Stomach smooth muscle (tissue), 2 donors: ENCODE measurements around the gene ARHGAP26.

Source experiments
- H3K27ac ChIP-seq: one replicate; pipeline ENCODE4 v1.7.0; 2013; ENCODE audit warnings: mild to moderate bottlenecking, low read length, inconsistent platforms
- H3K27me3 ChIP-seq, 2 donors: one replicate each; pipeline ENCODE4 v1.7.0; 2013; ENCODE audit warnings: low read length in 2 of 2; ENCODE audit not compliant: insufficient read depth in 2 of 2, control insufficient read depth in 1 of 2
- H3K36me3 ChIP-seq, 2 donors: one replicate each; pipeline ENCODE4 v1.7.0; 2013; ENCODE audit warnings: low read length in 2 of 2; ENCODE audit not compliant: control insufficient read depth in 2 of 2, insufficient read depth in 2 of 2
- H3K4me1 ChIP-seq: one replicate; pipeline ENCODE4 v1.7.0; 2013; ENCODE audit warnings: low read length; ENCODE audit not compliant: control insufficient read depth, insufficient read depth
- H3K4me3 ChIP-seq, 2 donors: one replicate each; pipeline ENCODE4 v1.7.0; 2013; ENCODE audit warnings: low read length in 2 of 2
- H3K9ac ChIP-seq, 2 donors: one replicate each; pipeline ENCODE4 v1.7.0; 2013; ENCODE audit warnings: low read length in 2 of 2, mild to moderate bottlenecking in 1 of 2
- H3K9me3 ChIP-seq, 2 donors: one replicate each; pipeline ENCODE4 v1.7.0; 2013; ENCODE audit warnings: low read length in 2 of 2; ENCODE audit not compliant: control insufficient read depth in 2 of 2
- donor health status: healthy.
- donor health status: Pancreatic carcinoma.

Gene ARHGAP26

DNA sequence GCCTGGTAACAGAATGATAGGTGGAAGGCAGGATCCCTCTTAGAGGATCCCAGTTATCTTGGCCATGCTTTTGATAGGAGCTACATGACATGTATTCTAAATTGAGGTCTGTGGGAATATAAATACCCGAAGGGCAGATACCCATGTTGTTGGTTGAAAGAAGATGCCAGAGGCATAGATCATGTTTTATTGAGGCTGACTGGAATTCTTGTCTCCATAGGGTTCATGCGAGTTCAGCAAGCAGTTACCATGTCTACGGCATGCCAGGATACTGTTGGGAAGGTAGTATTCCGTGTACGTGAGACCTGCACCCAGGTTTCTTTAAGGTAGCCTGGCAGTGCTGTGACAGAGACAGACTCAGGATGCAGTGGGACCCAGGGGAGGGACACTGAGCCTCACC, 402.6 kb downstream of the ARHGAP26 start:
- no peak overlapping the region for H3K9ac ChIP-seq
- H3K36me3 ChIP-seq = no peaks in the 10 kb centered on the region
- H3K27me3 ChIP-seq = no peaks in the 10 kb centered on the region
- H3K4me3 ChIP-seq = no peak overlapping the region
- H3K27ac ChIP-seq = no peak overlapping the region
- H3K4me1 ChIP-seq = peaks cover 6% of the 10 kb centered on the region
- no peaks in the 10 kb centered on the region for H3K9me3 ChIP-seq

DNA sequence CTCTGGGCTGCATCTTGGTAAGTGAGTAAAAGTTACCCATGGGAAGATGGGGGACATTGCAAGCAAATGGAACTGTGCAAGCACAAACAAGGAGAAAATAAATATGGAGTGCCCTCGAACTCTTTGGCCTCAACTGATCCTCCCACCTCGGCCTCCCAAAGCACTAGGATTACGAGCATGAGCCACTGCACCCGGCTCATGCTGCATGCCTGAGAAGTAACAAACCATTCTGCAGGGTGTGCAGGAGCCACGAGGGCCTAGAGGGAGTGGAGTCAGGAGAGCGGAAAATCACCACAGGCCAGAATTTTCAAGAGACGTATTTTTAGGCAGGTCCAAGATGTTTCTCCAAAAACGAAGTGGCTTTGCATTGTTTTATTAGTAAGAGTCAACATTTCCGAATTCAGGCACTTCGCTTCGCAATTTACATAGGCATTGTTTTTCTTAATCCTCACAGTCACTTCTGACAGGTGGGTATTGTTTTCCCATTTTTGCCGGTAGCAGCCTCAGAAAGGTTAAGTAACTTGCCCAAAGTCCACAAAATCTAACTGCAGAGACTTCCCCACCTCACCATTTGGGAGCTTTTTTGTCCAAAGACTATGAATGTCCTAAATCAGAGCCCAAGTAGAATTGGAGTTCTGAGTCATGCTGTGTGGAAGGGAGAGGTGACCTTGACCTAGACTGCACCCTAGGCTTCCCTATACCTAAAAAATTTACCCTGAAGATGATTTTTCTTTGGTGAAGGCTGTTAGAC, 403.1 kb downstream of the ARHGAP26 start:
- Histone ChIP-seq H3K27me3 (no peaks in the 10 kb centered on the region), H3K27ac (no peak overlapping the region), H3K9ac (no peak overlapping the region), H3K4me1 (peaks cover 6% of the 10 kb centered on the region), H3K4me3 (no peak overlapping the region), H3K9me3 (no peaks in the 10 kb centered on the region), H3K36me3 (no peaks in the 10 kb centered on the region)

DNA sequence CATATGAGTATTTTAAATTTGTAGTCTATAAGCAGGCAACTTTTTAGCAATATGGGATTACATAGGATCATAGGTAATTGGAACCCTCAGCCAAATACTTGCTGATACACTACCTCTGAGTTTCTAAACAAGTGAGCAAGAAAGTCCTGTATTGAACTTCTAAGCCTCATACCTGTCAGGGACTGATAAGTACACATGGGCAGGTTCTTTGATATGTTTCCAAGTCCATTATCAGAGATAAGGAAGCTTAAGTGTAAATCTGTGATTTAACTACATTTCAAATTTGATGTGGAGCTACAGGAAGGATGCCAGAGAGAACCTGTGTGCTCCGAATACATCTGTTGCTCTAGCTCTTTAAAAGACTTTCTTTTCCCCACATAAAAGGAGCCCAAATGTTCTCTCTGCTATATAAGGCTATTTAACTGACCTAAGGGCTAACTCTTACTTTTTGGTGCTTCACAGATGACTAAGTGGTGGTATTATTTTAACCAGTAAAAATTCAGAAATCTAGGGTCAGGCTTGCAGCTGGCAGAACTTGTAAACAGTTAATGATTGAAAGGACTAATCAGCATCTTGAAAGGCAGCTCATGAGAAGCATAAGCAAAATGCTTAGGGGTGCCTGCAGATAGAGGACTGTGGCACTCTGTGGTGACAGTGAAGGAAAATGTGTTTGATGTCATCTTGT, 404.7 kb downstream of the ARHGAP26 start:
- no peaks in the 10 kb centered on the region for H3K27me3 ChIP-seq
- no peaks in the 10 kb centered on the region for H3K4me1 ChIP-seq
- no peak overlapping the region for H3K9ac ChIP-seq
- H3K9me3 ChIP-seq = no peaks in the 10 kb centered on the region
- no peak overlapping the region for H3K4me3 ChIP-seq
- peaks cover 0 to 2% of the 10 kb centered on the region in 2 donors for H3K36me3 ChIP-seq
- H3K27ac ChIP-seq = no peak overlapping the region

DNA sequence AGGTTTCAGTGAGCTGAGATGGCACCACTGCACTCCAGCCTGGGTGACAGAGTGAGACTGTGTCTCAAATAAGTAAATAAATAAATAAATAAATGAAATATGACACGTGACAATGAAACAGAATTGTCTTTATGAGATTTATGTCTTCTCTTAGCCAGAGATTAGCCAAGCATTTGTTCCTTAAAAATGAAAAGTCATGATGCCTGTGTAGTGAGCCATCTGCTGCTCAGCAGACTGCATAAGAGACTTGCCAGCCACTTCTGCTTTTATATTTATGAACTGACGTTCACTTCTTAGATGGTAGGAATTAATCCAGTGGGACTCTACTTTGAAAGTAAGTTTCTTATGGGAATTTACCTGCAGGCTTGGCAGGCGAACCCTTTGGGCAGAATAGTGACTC, 405.9 kb downstream of the ARHGAP26 start:
- Histone ChIP-seq H3K36me3 (peaks cover 0 to 2% of the 10 kb centered on the region in 2 donors), H3K27ac (no peak overlapping the region), H3K9ac (no peak overlapping the region), H3K9me3 (no peaks in the 10 kb centered on the region), H3K27me3 (no peaks in the 10 kb centered on the region), H3K4me3 (no peak overlapping the region), H3K4me1 (no peaks in the 10 kb centered on the region)

DNA sequence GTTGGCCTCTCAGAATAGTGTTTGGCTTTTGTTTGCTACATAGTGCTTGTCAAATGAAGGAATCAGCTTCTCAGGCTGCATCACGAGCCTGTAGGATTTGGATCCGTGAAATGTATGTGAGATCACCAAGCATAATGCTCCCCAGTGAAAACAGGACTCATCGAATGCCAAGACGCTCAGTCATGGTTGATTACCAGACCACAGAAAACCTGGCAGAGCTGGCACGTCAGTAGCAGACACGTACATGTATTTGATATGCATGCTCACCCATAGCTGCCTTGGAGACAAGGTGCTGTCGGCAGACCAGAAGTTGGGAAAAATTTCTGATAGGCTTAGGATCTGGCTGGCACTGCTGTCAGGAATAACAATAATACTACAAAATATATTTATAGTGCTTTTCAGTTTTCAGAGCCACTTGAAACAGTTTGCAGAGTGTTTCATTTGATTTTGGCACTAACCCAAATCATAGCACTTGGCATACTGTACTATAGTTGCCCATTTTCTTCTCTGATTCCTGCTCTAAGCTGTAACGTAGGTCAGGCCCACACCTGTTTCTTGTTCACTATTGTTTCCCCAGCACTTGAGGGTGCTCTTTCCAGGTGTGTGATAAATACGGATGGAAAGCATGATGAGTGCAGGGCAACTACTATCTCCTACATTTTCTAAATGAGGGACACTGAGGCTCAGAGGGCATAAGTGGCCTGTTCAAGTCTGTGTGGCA, 407.2 kb downstream of the ARHGAP26 start:
- Histone ChIP-seq H3K36me3 (peaks cover 0 to 2% of the 10 kb centered on the region in 2 donors), H3K27ac (no peak overlapping the region), H3K9me3 (no peaks in the 10 kb centered on the region), H3K9ac (no peak overlapping the region), H3K4me1 (no peaks in the 10 kb centered on the region), H3K27me3 (no peaks in the 10 kb centered on the region), H3K4me3 (peak overlapping the region in 1 of 2 donors; percentile 44)

DNA sequence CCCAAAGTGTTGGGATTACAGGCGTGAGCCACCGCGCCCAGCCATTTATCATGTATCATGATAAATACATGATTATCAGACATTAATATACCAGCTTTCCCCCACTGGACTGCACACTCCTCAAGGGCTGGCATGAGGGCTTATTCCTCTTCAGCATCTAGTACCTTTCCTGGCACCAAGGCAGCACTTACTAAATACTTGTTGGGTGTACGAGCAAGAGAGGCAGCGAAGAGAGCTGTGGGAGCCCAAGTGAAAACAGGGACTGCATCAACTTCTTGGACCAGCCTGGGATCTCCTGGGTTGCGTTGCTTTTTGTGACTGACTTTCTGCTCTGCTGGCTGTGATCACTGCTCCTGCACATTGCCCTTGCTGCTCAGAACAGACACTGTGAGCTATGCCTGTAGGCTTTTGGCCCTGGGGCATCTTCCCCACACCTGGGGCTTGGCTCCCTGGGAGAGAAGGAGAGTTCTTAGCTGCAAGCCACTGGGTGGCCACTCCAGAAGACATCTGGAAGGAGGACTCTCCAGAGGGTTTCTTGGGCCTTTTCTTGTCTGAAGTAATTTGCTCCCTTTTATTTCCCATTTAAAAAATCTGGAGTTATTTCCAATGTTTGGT, 409.1 kb downstream of the ARHGAP26 start:
- Histone ChIP-seq H3K4me3 (no peak overlapping the region), H3K27me3 (no peaks in the 10 kb centered on the region), H3K4me1 (peaks cover 14% of the 10 kb centered on the region), H3K9me3 (no peaks in the 10 kb centered on the region), H3K36me3 (peaks cover 0 to 2% of the 10 kb centered on the region in 2 donors), H3K9ac (no peak overlapping the region), H3K27ac (no peak overlapping the region)

DNA sequence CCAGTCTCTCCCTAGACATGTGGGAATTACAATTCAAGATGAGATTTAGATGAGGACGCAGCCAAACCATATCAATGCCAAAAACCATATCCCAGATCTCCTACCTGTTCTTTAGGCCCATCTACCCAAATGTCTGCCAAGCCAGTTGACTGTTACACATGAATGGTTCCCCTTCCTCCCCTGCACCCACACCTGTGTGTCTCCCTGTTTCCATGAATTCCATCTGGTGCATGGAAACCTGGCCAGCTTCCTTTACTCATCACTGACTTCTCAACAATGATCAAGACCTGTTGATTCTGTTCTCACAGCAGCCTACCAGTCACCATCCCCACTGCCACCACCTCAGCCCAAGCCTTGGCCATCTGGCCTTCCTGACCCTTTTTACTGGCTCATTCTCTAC, 410.6 kb downstream of the ARHGAP26 start:
- Histone ChIP-seq H3K27me3 (no peaks in the 10 kb centered on the region), H3K4me3 (no peak overlapping the region), H3K9ac (no peak overlapping the region), H3K36me3 (peaks cover 0 to 2% of the 10 kb centered on the region in 2 donors), H3K9me3 (no peaks in the 10 kb centered on the region), H3K27ac (no peak overlapping the region), H3K4me1 (peaks cover 19% of the 10 kb centered on the region)

DNA sequence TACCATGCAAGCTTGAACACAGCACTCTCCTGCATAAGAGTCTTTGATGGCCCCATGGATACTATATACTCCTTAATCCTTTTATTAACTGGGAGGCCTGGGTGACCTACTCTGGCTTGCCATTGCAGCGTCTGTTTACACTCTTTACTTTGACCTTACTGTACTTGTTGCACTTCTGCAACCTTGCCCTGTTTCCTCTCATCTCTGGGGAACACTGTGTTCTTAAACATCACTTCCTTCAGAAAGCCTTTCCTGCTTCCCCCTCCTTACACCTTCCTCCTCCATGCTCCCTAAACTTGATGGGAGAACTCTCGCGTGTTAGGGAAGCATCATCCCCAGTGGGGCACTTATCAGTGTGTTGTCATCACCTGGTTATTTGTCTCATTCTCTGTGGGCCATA, 411.0 kb downstream of the ARHGAP26 start:
- H3K4me1 ChIP-seq = peaks cover 24% of the 10 kb centered on the region
- no peaks in the 10 kb centered on the region for H3K27me3 ChIP-seq
- H3K36me3 ChIP-seq = peaks cover 0 to 2% of the 10 kb centered on the region in 2 donors
- no peak overlapping the region for H3K27ac ChIP-seq
- no peak overlapping the region for H3K4me3 ChIP-seq
- no peaks in the 10 kb centered on the region for H3K9me3 ChIP-seq
- H3K9ac ChIP-seq = no peak overlapping the region

DNA sequence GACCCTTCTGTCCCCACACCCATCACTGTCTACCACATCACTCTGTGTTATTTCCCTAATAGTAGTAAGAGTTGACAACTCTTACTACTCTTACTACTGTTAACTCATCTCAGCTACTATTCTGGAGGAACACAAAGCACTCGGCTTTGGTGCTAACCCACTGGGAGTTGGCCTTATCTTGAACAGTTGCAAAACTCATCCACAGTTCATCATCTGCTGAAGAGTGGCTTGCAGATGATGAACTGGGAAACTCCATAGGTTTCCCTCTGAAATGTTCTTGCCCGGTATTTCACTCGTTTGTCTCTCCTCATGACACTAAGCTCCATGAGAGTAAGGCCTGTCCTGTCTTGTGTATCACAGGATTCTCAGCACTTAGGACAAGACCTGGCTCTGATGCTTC, 411.9 kb downstream of the ARHGAP26 start:
- Histone ChIP-seq H3K36me3 (peaks cover 0 to 2% of the 10 kb centered on the region in 2 donors), H3K4me3 (no peak overlapping the region), H3K9ac (no peak overlapping the region), H3K4me1 (peaks cover 26% of the 10 kb centered on the region), H3K9me3 (no peaks in the 10 kb centered on the region), H3K27me3 (no peaks in the 10 kb centered on the region), H3K27ac (no peak overlapping the region)

DNA sequence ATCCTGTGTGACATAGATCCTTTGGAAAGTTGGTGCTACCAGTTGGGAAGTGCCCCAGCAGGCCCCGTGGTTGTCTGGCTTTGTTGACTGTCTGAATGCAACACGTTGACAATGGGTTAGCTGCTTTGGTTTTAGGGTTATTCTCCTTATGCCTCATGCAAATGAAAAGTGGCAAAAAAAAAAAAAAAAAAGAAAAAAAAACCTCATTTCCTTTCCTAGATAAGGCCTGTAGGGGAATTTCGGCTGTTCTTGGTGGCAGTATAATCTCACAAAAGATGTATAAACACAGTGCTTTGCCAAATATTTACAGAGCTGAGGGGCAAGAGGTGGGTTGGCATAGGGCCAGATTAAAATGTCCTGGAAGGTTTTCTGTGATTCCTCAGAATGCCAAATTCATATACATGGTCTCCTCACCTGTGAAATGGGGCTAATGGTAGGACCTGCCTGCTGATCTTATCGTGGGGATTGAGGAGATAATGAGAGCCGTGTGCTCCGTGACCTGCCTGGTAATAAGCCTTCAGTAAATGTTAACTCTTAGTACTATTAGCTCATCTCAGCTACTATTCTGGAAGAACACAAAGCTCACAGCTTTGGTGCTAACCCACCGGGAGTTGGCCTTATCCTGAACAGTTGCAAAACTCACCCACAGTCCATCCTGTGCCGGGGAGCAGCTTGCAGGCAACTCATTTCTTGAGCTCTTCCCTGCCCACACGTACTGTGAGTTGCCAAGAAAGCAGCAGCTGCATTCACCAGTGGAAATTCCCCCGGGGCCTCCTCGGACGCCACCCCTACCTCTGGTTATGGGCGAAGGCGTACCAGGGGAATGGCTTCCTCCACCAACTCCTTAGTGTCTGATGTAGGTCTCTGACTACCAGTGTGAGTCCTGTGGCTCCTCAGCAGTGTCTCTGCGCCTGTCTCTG, 413.0 kb downstream of the ARHGAP26 start:
- Histone ChIP-seq H3K4me3 (no peak overlapping the region), H3K27ac (no peak overlapping the region), H3K36me3 (peaks cover 0 to 2% of the 10 kb centered on the region in 2 donors), H3K9me3 (no peaks in the 10 kb centered on the region), H3K27me3 (no peaks in the 10 kb centered on the region), H3K4me1 (peaks cover 26% of the 10 kb centered on the region), H3K9ac (no peak overlapping the region)
